HG02623 (cell line): ENCODE results near the gene PLK1.
"Not testable (repeated sequence)": the region's sequence is repeated elsewhere in the genome, so short reads cannot be mapped to it uniquely, and the experiment has no call there.

Source experiments
- ATAC-seq: cut with Tn5 transposase; IDR thresholded peaks from one replicate; pipeline ENCODE4 v1.9.1; 2021; ENCODE audit warnings: moderate library complexity; ENCODE audit not compliant: unreplicated experiment

PLK1 gene

GRCh38 chr16:23678430-23679273, at the start of gene PLK1:
PLK1 (plus strand) TSS chr16:23678889; CDS start chr16:23678933, 44 bp downstream.
- ATAC-seq, result peak; percentile 84

- no peak for ATAC-seq
Measured at GRCh38 chr16:23629516-23629915, 49.2 kb upstream of the PLK1 start.

- ATAC-seq, result not testable (repeated sequence)
Measured at GRCh38 chr16:23631874-23632273, 46.8 kb upstream of the PLK1 start.

- no peak for ATAC-seq
Measured at GRCh38 chr16:23634461-23635036, 44.1 kb upstream of the PLK1 start.

- ATAC-seq, result no peak
Measured at GRCh38 chr16:23635958-23636357, 42.7 kb upstream of the PLK1 start.

- no peak for ATAC-seq
Measured at GRCh38 chr16:23640615-23640930, 38.1 kb upstream of the PLK1 start.

- peak; percentile 92 for ATAC-seq
Measured at GRCh38 chr16:23640931-23641765, 37.5 kb upstream of the PLK1 start, which contains the start of the genes DCTN5 and PALB2. DCTN5 (plus strand) TSS chr16:23641466; CDS start chr16:23641543, 77 bp downstream. PALB2 (minus strand) TSS chr16:23641310; CDS start chr16:23641157, 153 bp downstream.

GRCh38 chr16:23642246-23642774, 36.4 kb upstream of the PLK1 start:
- ATAC-seq, result no peak

- no peak for ATAC-seq
Measured at GRCh38 chr16:23650674-23651416, 27.8 kb upstream of the PLK1 start.

- ATAC-seq, result peak; percentile 52
Measured at GRCh38 chr16:23651943-23652468, 26.7 kb upstream of the PLK1 start.

- ATAC-seq, result no peak
Measured at GRCh38 chr16:23663918-23664317, 14.8 kb upstream of the PLK1 start.

- no peak for ATAC-seq
Measured at GRCh38 chr16:23666571-23667354, 11.9 kb upstream of the PLK1 start.

GRCh38 chr16:23667355-23667659, 11.4 kb upstream of the PLK1 start:
- ATAC-seq, result no peak

GRCh38 chr16:23668225-23668624, 10.5 kb upstream of the PLK1 start:
- no peak for ATAC-seq

GRCh38 chr16:23668873-23669272, 9.8 kb upstream of the PLK1 start:
- ATAC-seq, result no peak

- peak; percentile 93 for ATAC-seq
Measured at GRCh38 chr16:23670137-23670776, 8.4 kb upstream of the PLK1 start.

- ATAC-seq, result no peak
Measured at GRCh38 chr16:23673971-23674614, 4.6 kb upstream of the PLK1 start.

GRCh38 chr16:23676924-23677480, 1.7 kb upstream of the PLK1 start:
- ATAC-seq, result no peak
